Posterior cingulate gyrus (tissue), 11 donors: Measurements from ENCODE around the gene IL16.
A peak's percentile ranks its signal among the peaks of the same experiment; 100 is the strongest.

ENCODE experiments used
- DNase-seq, 10 donors: peaks; one replicate each; pipeline versions ENCODE4 v3.0.0 to v3.0.0-alpha.2; 2020 to 2021; ENCODE audit warnings: mixed read lengths in 3 of 10
- intact Hi-C: fragments of 100-400 bp; cut with DNase I; formaldehyde crosslinking; loops from one replicate; pipeline ENCODE4 v1.15.1; 2023

IL16 gene

DNA sequence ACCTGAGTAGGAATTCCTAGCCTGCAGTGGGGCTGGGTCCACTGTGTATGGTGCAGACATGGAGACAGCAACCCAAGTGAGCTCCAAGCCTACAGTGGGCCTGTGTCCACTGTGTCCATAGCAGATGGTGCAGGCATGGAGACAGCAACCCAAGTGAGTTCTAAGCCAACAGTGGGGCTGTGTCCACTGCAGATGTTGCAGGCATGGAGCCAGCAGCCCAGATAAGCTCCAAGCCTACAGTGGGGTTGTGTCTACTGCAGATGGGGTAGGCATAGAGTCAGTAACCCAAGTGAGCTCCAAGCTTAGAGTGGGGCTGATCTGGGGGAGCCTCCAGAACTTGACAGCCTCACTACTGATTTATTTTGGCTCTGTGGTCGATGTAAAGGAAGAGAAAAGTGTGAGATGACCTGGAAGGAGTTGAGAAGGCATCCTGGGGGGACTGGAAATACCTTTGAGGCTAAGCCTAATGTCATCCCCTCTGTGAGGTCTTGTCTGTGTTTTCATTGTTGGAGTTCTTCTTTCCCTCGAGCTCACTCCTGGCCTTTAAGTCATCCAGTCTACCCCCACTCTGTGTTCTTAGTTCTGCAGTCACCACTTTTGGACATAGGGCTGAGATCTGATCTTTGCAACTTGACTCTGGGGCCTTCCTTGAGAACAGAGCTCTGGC, 22.4 kb upstream of the IL16 start:
- intact Hi-C loops, result no loop called here
- DNase-seq, result peak in 1 of 10 donors; percentile 82

DNA sequence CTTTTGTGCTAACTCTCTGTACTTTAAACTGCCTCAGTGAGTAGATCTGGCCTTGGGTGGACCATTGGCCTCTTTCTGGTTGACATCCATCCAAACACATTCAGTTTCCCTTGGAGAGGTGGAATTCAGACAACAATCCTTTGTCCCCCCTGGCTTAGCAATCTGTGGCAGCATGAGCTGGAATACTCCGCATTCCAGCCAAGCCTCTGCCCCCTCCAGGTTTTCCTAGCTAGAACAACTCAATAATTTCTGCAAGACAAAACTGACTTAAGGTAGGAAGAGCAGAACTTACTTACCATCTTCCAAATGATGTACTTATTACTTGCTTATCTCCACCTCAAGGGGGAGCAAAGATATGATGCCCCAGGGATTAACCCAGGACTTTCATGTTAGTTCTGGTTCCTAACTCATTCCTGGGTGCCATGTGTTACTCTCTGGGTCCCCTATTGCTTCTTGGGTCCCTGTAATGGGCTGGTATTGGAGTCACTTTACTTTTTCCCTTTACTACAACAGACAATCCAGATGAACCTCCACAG, 21.8 kb upstream of the IL16 start:
- intact Hi-C loops, result no loop called here

DNA sequence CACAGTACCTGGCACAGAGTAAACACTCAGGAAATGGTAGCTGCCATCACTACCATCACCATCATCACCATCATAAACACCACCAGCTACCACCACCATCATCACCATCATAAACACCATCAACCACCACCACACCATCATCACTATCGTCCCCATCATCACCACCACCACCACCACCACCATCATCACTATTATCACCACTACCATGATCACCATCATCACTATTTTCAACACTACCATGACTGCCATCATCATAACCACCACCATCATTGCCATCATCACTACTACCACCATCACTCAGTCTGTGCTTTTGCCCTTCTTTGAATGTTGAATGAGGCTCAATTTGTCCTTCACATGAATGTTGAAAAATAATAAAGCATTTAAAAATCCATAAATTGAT, 21.2 kb upstream of the IL16 start:
- intact Hi-C loops, result no loop called here
- DNase-seq, result no peak

More for the DNA sequence above, 21.8 kb upstream of the IL16 start:
- DNase-seq, result no peak

DNA sequence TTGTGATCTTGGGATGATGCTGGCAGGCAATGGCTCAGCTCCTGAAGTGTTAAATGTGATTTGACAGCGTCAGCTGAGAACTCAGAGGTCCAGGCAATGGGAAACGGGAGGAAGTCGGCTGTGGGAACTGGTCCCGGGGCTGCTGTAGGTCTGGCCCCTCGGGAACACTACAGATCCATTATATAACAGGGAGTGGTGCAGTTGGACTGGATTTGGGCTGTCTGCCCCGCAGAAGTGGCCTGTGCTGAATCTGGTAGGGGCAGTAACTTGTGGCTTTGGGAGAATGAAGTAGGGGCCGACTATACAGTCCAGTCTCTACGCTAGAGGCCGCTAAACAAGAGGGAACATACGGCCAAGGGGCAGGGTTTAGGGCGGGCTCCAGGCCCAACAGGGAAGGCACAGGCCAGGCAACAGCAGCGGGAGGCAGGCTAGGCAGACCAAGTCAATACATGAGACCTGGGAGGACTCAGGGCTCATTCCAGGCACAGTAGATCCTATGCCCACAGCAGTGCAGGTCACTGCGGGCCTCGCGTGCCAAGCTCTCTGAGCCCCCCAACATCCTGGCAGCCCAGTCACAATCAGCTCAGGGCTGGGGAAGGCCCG, 20.3 kb upstream of the IL16 start:
- peak in 1 of 10 donors; percentile 48 for DNase-seq
- intact Hi-C loops, result no loop called here

DNA sequence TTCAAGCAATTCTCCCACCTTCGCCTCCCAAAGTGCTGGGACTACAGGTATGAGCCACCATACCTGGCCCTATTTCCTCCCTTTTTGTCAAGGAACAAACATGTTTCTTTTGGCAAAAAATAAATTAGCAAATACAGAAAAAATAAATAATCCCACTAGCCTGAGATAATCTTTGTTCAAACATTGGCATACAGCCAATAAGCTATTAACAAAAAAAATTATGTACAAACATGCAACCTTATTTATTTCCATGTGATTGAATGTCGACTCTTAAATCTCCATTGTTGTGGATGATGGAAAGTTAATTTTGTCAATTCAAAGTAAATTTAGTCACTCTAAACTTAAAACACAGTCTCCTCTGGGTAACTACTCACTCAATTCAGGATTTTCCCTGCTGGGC, 18.3 kb upstream of the IL16 start:
- peak in 1 of 10 donors; percentile 7 for DNase-seq
- intact Hi-C loops, result no loop called here

DNA sequence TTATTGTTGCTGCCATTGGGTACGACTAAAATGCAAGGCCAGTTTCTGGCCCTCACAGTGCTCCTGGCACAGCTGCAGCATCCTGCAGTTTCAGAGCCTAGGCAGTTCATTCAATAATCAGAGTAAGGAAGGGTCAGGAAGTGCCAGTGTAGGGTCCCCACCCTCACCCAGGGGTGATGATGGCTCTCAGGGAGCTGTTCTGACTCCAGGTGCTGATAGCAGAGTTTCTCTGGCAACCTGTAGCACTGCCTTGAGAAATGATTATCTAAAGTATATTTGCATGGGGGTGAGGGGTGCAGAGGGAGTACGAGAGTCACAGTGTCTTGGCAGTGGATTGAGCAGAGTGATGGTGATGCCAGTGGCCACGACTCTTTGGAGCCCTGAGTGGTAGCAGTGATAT, 15.5 kb upstream of the IL16 start:
- intact Hi-C loops, result no loop called here
- DNase-seq, result no peak

DNA sequence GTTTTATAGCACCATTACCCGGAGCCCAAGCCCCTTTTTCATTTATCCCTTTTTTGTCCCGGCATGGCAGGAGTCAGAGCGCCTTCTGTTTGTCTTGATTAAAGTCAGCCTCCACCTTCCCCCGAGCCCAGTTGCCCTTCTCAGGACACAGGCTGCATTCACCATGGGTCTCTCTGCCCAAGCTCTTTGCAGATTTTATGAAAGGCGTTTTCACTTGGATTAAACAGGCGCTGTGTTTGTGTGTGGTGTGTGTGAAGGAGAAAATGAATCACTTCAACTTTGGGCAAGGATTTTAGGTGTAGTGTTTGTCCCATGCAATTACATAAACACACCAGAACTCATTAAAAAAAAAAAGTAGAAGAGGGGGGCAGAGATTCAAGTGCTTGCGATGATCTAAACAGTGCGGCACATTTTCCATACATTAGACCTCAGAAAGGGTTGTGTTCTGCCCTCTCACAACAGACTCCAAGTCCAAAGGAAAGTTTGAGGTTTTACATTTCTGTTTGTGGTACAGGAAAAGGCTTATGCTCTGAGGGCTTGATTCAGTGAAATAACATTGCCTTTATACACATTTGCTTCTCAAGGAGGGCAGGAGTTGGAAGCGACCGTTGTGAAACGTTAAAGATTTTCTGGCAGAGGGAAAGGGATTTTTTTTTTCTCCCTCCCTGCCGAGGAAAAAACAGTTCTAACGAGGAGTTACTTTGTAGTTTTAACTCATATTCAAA, 14.5 kb upstream of the IL16 start:
- peak in 2 of 10 donors; percentile 21 to 75 for DNase-seq
- intact Hi-C loops, result no loop called here

DNA sequence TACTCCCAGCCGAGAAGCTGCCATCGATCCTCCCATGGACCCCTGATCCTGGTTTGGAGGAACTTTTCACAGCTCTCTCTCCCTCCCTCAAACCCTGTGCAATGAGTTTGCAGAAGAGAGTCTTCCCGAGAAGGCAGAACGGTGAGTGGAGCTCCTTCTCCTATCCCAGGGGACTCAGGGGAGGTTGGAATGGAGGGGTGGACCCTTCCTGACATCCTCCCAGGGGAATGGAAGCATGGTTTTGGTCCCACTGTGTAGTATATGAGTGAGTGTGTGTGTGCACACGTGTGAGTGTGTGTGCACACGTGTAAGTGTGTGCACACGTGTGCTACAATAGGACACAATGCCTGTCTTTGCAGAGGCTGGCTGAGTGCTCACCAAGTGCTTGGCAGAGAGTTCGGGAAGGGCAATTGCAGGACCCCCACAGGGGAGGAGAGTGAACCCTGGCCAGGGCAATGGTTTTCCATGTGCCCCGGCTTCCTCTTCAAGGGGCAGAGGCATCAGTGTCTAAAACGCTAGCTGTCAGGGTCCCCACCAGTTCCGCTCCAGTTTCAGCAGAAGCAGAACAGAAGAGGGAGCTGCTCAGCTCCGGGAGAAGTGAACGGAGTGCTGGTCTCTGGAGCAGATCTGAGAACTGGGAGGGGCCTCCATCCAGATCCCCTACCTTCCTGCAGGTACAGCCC, 13.8 kb upstream of the IL16 start:
- intact Hi-C loops, result no loop called here

DNA sequence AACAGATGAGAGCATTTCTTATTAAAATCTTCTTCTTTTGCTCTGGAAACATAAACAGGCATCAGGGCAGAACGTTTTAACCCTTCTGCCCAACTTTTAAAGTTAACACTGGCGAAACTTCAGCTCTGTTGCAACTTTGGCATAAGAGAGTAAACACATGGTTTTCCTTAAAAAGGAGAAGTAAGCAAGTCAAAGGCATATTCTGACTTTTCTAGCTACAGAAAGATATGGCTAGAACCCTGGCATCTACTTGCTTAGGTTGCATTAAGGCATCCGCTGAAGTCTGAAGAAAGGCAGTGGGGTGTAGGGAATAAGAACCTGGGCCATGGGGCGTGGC, 13.3 kb upstream of the IL16 start:
- DNase-seq, result no peak
- intact Hi-C loops, result no loop called here

More for the DNA sequence above, 13.8 kb upstream of the IL16 start:
- peak in 1 of 10 donors; percentile 56 for DNase-seq

DNA sequence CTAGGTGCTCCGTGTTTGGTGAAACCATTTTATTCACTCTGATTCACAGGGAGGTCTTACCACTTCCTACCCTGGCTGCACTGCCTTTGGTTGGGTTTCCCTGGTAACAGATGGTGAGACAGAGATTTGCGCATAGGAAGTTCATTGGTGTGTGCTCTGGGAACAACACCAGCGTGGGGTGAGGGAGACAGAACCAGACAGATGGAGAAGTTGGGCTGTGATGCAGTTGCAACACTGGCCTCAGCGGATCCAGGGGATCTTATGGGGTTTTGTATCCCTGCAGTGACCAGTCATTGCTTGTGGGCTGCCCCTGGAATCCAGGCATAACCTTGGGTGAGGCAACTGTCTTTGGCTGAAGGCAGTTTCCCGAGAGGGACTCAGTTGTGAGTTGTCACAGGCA, 12.5 kb upstream of the IL16 start:
- intact Hi-C loops, result no loop called here
- peak in 1 of 10 donors; percentile 70 for DNase-seq

DNA sequence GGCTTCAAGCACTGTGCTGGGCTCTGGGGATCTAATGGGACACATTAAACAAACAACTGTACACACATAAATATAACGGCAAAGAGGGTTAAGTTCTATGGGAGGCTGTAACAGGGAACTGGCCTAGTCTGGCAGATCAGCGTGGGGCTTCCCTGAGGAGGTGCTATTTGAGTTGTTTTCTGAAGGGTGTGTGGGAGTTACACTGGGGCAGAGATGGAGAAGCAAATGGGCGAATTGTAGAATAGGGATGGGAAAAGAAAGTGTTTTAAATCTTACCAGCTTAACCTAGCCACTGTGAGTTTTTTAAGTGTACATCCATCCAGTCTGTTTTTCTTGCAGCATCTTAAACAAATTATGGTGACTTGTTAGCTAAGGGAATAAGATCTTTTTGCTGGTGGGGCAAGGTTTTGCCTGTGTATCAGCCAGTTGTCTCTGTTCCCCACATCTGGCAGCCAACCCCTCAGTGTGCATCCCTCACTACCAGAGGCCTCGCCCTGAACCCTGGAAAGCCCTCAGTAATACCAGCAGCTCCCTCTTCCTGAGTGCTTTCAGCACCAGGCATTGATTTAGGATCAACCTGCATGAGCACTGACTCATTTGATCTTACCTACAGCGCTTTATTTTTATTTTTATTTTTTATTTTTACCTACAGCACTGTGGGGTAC, 10.9 kb upstream of the IL16 start:
- intact Hi-C loops, result no loop called here
- DNase-seq, result peak in 1 of 10 donors; percentile 55

DNA sequence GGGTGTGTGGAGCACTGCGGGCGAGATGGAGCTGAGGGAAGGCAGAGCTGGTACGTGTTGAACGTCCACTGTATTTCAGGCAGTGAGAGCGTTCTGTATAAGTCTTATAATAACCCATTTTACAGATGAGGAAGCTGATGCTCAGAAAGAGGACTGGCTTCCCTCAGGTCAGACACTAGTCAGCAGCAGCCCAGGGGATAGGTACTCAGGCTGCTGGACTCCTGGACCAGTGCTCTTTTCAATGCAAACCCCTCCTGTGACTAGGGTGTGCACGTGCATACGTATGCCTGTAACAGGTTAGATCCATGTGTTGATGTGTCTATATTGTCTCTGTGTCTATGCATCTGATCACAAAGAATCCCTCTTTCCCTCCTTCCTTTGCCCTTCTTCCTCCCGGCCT, 8.3 kb upstream of the IL16 start:
- intact Hi-C loops, result no loop called here
- no peak for DNase-seq

DNA sequence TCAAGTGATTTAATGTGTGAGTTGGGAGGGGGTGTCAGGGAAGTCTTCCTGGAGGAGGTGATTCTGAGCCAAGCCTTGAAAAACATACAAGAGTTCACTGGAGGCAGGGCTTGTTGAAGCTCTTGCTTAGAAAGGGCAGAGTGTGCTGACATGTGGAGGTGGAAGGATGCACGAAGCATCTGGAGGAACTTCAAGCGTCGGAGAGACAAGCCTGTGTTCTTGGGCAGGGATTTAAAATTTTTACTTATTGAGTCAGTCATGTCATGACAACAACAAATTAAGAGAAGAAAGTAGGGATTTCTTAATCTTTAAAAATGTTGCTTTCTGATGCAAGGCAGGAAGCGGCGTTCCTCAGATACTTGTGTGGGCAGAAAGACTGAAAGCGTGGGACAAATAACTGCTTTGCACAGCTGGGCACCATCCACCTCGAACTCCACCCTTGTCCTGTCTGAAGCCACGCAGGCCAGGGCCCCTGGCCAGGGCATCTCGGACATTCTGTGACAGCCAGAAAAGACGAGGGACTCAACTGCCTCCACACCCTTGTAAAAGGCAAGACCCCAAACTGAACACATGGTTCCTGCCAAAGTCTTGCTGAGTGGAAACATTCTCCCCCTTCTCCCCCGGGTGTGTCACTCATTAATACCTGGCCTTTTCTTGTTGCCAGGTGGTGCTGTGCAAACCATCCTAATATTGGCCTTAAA, 6.9 kb upstream of the IL16 start:
- intact Hi-C loops, result no loop called here

DNA sequence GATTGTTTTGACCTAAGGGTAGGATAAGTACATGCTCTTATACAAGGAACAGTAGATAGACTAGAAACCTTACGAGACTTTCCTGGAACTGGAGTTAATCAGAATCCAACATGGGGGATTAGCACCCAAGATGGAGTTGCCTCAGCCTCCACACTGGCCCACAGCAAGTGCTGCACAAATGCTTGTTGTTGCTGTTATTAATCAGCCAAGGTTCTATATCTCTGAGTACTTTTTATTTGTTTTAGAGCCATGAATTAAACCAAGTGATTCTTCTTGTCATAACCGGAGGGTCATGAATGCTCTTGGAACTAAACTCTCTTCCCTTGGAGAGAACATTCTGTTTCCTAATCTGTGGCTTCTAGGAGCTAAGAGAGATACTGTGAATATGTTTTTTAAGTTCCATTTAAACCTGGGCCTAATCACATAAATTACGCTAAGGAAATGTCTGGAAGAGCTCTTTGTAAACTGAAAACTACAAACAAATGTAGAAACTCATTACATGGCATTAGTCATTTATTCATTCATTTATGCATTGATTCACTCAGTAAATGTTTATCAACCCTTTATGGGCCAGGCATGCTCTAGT, 5.7 kb upstream of the IL16 start:
- intact Hi-C loops, result no loop called here
- no peak for DNase-seq

More for the DNA sequence above, 6.9 kb upstream of the IL16 start:
- no peak for DNase-seq

DNA sequence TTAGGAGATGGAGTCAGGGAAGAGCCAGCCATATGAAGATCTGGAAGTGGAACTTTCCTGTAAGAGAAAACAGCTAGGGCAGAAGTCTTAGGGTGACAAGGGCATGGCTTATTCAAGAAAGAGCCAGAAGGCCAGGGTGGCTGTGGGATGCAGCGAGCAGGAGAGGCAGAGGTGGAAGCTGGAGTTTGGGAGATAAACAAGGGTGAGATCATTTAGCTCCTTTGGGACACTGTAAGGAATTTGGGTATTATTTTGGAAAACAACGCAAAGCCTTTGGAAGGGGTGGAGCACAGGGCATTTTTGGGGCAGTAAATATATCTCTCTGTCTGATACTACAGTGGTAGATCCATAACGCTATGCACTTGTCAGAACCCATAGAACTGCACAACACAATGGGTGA, 5.0 kb upstream of the IL16 start:
- no peak for DNase-seq
- intact Hi-C loops, result no loop called here

DNA sequence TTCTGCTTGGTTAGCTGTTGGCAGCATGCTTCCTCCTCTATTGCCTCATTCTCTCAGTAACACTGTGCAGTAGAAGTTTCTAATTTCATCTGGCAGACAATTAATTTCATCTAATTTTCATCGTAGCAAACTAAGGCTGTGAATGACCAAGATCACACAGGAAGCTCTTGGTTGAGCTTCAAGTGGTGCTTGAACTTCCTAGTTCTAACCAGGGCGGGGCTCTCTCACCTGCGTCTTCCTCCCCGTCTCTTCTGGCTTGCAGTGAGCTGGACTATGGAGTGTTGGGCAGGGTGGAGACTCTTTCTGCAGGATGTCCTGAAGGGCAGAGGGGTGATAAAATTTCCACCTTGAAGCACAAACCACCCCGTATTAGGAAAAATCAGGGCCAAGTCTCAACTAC, 2.0 kb upstream of the IL16 start:
- DNase-seq, result no peak

DNA sequence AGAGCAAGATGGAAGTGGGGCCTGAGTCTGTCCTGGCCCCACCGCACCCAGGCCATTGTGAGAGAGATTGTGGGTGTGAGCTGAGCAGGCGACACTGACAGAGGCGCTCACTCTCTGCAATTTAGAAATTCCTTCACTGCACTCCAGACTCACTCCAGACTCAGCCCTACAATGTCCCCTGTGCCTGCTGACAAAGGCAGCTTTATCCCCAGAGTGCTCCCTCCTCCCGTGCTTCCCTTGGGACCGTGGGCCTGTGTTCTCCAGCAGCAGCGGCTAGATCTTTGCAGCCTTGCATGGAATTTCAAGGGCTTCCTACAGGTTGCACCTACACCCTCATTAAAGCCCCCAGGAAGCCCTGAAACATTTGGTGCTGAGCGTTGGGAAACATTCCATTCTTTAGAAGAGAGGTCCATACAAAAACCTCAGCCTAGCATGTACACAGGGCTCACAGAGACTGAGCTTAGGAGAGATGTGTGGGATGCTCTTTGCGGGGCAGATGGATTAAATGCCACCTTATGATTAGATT, 1.3 kb upstream of the IL16 start:
- intact Hi-C loops, result no loop called here
- DNase-seq, result peak in 2 of 10 donors; percentile 28 to 46

More for the DNA sequence above, 2.0 kb upstream of the IL16 start:
- intact Hi-C loops, result no loop called here

DNA sequence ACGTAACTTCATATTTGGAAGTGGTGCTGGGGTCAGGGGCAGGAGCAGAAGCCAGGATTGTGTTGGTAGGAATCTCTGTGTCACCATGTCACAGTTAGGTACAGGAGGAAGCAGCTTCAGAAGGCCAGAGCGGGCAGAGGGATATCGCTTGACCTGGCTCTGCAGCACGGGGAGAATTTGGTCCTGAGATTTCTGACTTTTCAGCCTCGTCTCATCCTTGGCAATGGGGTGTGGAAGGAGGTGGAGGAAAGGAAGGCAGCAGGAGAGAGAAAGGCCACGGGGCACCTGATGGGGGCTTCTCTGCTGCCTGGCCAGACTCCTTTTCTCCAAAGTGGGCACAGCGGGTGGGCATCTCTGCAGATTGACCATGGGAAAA, 564 bp downstream of the IL16 start:
- intact Hi-C loops, result no loop called here
- no peak for DNase-seq

DNA sequence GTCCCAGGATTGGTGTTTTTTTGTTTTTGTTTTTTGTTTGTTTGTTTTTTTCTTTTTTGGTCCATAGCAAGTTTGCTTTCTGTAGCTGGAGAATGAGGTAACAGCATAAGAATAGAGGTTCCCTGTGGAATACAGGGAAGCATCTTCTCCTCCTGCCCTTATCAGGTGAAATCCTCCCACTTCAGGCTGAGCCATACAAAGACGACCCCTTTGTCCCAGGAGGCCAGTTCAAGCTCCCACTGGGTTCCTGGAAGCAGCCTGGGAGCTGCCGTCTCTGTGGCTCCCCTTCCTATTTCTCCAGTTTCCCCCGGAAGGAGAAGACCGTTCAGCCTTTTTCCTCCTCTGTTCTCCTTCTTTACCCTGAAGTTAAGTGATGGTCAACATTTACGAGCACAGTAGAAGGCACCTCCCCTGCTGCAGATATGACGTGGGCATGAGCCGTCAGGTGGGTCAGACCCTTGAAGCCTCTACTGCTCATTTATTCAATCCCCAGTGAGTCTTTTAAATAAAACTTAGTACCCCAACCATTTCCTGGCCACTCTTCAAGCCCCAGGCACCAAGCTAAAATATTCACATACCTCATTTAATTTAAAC, 1.1 kb downstream of the IL16 start:
- intact Hi-C loops, result no loop called here
- DNase-seq, result no peak
